HG03558 (cell line): ENCODE measurements around the gene RNF126.
"Not testable (repeated sequence)": the region's sequence is repeated elsewhere in the genome, so short reads cannot be mapped to it uniquely, and the experiment has no call there.

Experiments used
- ATAC-seq: cut with Tn5 transposase; IDR thresholded peaks from one replicate; pipeline ENCODE4 v1.9.1; 2021; ENCODE audit warnings: moderate number of reproducible peaks; ENCODE audit not compliant: unreplicated experiment; ENCODE audit errors: extremely low read depth

Gene RNF126

GRCh38 chr19:616062-616700, 46.8 kb downstream of the RNF126 start:
- no peak for ATAC-seq

GRCh38 chr19:615619-616018, 47.4 kb downstream of the RNF126 start:
- ATAC-seq, result no peak

GRCh38 chr19:613732-614567, 49.1 kb downstream of the RNF126 start:
- no peak for ATAC-seq

- ATAC-seq, result no peak
Observed at GRCh38 chr19:612941-613340, 50.1 kb downstream of the RNF126 start.

GRCh38 chr19:611481-611868, 51.5 kb downstream of the RNF126 start:
- ATAC-seq, result no peak

- no peak for ATAC-seq
Observed at GRCh38 chr19:610801-611480, 52.1 kb downstream of the RNF126 start.

- ATAC-seq, result no peak
Observed at GRCh38 chr19:610071-610800, 52.8 kb downstream of the RNF126 start.

- no peak for ATAC-seq
Observed at GRCh38 chr19:609004-609346, 54.0 kb downstream of the RNF126 start.

- ATAC-seq, result no peak
Observed at GRCh38 chr19:608155-609003, 54.6 kb downstream of the RNF126 start.

GRCh38 chr19:607301-608154, 55.5 kb downstream of the RNF126 start:
- ATAC-seq, result no peak

- ATAC-seq, result not testable (repeated sequence)
Observed at GRCh38 chr19:605061-605971, 57.7 kb downstream of the RNF126 start.

- ATAC-seq, result no peak
Observed at GRCh38 chr19:604355-604754, 58.7 kb downstream of the RNF126 start.

GRCh38 chr19:603779-604178, 59.2 kb downstream of the RNF126 start:
- ATAC-seq, result not testable (repeated sequence)

GRCh38 chr19:603302-603639, 59.7 kb downstream of the RNF126 start:
- ATAC-seq, result not testable (repeated sequence)

GRCh38 chr19:602391-603301, 60.4 kb downstream of the RNF126 start:
- ATAC-seq, result no peak

GRCh38 chr19:601790-602189, 61.2 kb downstream of the RNF126 start:
- no peak for ATAC-seq

- no peak for ATAC-seq
Observed at GRCh38 chr19:601310-601709, 61.7 kb downstream of the RNF126 start.
